Fibroblast of skin of abdomen (primary cell): ENCODE results near the gene JPT1. TPM values are rescaled to one million over a fixed set of nuclear protein-coding genes. Genes with fewer than 3 reads are reported as not detected.
A peak's percentile ranks its signal among the peaks of the same experiment; 100 is the strongest.
"Not testable (repeated sequence)": the region's sequence is repeated elsewhere in the genome, so short reads cannot be mapped to it uniquely, and the experiment has no call there.

Experiments used
- DNase-seq: peaks from one replicate; pipeline ENCODE4 v3.0.0-alpha.2; 2013
- polyA plus RNA-seq, 2 experiments: library from polyadenylated mRNA; unstranded; fragments of 120-200 nt; gene quantifications; one replicate each; pipeline ENCODE4 v1.2.1, GENCODE V29; 2013; ENCODE audit not compliant: insufficient read length in 2 of 2

JPT1 gene
- polyA plus RNA-seq (2013, experiment 1 of 2; ENCODE audit: insufficient read length) = 252 TPM
- 266 TPM for polyA plus RNA-seq (2013, experiment 2 of 2; ENCODE audit: insufficient read length)

DNA sequence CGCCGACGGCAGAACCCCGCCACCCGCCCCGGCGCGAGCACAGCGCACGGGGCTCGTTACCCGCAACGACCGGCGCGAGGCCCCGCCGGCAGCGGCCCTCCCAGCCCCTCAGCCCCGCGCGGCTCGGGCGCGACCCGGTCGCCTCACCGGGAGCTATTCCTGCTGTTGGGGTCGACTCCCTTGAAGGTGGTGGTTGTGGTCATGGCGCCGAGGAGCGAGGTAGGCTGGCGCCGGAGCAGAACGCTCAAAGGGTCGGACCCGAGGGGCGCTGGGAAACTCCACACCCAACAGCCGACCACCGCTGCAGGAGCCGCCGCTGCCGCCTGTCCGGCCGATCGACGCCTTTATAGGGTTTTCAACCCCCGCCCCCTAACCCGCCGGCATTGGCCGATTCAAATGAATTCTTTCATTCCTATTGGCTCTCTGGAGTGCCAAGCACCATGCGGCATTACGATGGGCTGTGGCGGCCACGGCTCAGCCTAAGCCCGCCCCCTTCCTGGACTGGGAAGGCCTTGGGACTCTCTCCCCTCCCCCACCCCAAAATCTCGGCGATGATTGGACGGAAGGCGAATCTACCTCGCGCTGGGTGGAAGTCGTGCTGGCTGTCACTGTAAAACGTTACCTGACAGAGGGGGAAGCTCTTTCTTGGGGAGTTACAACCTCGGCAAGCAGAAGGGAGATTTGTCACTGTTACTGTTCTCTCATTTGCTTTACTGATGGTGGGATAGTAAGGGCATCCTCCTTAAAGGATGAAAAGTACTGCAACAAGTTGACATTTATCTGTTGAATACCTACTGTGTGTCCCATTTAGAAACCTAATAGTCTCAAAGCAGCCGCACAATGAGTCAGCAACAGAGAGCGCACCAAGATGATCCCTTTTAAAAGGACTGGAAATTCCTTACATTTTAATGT lies at the start of gene JPT1:
JPT1 (minus strand) TSS at position 318 of the 912 bp plus-strand sequence; CDS start at position 203, 115 bp downstream.
- DNase-seq = peak; percentile 99

DNA sequence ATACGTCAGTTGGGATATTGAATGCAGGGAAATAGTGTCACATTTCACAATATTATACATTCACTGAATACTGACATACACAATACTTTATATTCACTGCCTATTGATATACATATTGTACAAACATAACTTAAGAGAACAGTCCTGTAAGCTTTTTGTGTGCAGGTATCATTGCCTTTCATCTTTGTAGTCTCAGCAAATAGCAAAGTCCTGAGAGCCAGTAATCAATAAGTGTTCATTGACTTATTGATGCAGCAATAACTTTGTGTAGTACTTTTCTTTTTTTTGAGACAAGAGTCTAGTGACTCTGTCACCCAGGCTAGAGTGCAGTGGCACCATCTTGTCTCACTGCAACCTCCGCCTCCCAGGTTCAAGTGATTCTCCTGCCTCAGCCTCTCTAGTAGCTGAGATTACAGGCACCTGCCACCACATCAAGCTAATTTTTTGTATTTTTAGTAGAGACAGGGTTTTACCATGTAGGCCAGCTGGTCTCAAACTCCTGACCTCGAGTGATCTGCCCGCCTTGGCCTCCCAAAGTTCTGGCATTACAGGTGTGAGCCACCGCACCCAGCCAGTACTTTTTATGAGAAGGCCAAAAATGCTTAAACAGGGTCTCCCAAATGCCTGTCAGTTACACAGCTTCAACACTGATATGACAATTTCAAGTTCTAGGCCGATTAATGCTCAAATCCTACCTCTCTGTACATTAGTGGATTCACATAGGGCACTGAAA lies 45.7 kb upstream of the JPT1 start:
- no peak for DNase-seq

DNA sequence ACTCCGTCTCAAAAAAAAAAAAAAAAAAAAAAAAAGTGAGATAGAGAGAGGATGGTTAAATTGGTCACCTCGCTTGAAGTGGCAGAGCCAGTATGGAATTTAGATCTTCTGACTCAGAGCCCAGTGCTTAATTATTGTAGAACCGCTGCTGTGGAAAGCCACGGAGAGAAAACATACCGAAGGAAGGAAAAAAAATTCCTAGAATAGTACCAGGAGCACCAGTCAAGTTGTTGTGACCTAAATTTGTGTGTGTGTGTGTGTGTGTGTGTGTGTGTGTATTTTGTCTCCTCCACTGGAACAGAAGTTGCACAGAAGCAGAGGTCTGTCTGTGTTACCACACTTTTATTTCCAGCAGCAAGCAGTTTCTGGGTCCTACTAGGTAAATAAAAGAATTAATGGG lies 40.6 kb upstream of the JPT1 start:
- peak; percentile 47 for DNase-seq

DNA sequence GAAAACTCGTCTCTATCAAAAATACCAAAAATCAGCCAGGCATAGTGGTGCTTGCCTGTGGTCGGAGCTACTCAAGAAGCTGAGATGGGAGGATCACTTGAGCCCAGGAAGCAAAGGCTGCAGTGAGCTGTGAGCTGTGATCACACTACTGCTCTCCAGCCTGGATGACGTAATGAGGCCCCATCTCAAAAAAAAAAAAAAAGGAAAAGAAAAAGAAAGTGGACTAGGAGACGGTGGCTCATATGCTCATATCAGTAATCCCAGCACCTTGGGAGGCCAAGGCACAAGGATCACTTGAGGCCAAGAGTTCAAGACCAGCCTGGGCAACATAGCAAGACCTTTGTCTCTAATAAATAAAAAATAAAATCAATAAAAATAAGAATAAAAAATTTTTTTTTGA lies 37.3 kb upstream of the JPT1 start:
- peak; percentile 37 for DNase-seq

DNA sequence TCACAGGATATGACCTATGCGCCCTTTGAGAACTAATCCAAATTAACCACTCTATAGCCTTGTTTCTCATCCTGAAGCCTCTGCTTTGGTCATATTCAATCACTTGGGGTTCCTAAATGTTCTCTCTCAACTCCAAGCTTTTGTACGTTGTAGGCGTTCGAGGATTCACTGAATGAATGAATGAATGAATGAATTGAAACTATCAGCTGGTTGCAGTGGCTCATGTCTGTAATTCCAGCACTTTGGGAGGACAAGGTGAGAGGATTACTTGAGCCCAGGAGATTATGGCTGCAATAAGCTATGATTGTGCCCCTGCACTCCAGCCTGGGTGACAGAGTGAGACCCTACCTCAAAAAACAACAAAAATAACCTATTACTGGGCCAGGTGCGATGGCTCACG lies 34.3 kb upstream of the JPT1 start:
- no peak for DNase-seq

DNA sequence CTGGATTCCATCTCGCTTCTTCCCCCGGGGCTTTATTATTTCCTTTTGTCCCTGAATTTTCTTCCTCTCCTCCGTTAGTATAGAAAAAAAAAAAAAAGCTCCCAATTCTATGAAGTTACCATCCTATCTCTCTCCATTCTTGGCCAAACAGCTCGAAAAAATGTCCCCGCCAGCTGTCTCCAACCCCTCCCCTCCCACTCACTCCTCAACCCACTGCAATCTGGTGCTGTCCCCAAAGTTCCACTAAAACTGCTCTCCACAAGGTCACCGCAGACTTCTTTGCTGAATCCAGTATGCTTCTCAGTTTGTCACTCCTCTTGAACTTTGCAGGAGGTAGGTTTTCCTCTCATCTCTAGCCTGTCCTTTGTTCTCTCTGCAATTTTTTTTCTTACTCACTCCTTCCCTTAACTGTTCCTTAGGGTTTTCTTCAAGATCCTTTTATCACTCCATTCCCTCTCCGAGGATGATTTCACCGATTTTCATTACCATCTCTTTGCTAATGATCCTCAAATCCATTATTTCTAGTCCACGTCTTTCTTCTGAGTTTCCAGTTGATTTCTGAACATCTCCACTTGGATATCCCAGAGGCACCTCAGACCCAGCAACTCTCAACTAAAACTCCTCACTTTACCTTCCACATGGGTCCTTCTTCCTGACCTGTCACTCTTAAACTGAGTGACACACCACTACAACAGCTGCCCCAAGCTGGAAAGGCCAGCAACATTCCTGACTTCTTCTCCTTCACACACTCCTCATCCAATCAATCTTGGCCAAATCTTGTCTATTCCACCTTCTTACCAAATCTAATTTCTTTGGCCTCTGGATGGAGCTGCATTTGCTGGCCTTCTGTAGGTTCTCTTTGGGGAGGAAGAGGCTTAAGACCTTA lies 29.9 kb upstream of the JPT1 start:
- DNase-seq = no peak

- peak; percentile 96 for DNase-seq
These were observed 28.5 kb upstream of the JPT1 start, which contains the start of gene SUMO2 for GRCh38 chr17:75182569-75183436. TSS of gene SUMO2 (minus strand) at chr17:75182959. CDS start at chr17:75182834, 125 bp downstream.

DNA sequence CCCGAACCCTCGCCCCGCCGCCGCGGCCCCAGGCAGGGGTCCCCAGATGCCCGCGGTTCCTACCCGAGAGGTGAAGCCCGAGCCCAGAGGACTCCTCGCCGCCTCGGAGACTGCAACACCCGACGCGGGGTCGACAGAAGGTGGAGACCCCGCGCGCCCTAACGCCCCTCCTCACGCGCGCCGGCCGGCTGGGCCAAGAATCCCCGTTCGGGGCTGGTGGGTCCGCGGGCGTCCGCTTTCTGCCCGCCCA lies 27.9 kb upstream of the JPT1 start:
- no peak for DNase-seq

GRCh38 chr17:75181608-75182318 lies 27.5 kb upstream of the JPT1 start:
- no peak for DNase-seq

- DNase-seq = no peak
These were observed 26.8 kb upstream of the JPT1 start for GRCh38 chr17:75181110-75181509.

GRCh38 chr17:75178453-75178852 lies 24.1 kb upstream of the JPT1 start:
- DNase-seq = no peak

DNA sequence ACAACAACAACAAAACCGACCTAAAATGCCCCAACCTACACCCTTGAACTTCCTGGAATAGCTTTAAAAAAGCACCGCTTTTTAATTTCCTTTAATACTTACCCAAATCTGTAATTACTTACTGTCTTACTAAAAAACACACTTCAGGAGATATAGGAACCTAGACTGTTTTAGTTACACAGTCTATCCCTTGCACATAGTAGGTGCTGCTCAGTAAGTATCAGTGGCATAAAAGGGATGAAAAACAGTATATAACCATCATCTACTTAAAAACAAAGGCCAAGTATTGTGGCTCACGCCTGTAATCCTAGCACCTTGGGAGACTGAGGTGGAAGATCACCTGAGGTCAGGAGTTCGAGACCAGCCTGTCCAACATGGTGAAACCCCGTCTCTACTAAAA lies 22.3 kb upstream of the JPT1 start:
- no peak for DNase-seq

DNA sequence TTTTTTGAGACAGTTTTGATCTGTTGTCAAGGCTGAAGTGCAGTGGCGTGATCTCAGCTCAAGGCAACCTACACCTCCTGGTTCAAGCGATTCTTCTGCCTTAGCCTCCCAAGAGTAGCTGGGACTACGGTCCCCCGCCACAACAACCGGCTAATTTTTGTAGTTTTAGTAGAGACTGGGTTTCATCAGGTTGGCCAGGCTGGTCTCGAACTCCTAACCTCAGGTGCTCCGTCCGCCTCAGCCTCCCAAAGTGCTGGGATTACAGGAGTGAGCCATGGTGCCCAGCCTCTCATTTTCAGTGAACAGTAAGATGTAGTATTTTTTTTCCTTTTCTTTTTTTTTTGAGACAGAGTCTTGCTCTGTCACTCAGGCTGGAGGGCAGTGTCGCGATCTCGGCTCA lies 20.7 kb upstream of the JPT1 start:
- DNase-seq = no peak

GRCh38 chr17:75173526-75173925 lies 19.2 kb upstream of the JPT1 start:
- no peak for DNase-seq

DNA sequence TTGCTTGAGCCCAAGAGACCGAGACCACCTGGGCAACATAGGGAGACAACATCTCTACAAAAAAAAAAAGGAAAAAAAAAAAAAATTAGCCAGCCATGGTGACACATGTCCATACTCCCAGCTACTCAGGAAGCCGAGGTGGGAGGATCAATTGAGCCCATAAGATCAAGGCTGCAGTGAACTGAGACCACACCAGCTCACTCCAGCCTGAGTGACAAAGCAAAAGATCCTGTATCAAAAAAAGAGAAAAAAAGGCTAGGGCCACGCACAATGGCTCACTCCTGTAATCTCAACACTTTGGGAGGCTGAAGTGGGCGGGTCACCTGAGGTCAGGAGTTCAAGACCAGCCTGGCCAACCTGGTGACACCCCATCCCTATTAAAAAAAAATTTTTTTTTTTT lies 14.7 kb upstream of the JPT1 start:
- DNase-seq = no peak

DNA sequence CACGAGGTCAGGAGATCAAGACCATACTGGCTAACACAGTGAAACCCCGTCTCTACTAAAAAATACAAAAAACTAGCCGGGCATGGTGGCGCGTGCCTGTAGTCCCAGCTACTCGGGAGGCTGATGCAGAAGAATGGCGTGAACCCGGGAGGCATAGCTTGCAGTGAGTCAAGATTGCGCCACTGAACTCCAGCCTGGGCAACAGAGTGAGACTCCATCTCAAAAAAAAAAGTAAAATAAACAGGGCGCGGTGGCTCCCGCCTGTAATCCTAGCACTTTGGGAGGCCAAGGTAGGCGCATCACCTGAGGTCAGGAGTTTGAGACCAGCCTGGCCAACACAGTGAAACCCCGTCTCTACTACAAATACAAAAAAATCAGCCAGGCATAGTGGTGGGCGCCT lies 10.3 kb upstream of the JPT1 start:
- DNase-seq = not testable (repeated sequence)

- DNase-seq = no peak
These were observed 8.8 kb upstream of the JPT1 start for GRCh38 chr17:75163074-75163473.

DNA sequence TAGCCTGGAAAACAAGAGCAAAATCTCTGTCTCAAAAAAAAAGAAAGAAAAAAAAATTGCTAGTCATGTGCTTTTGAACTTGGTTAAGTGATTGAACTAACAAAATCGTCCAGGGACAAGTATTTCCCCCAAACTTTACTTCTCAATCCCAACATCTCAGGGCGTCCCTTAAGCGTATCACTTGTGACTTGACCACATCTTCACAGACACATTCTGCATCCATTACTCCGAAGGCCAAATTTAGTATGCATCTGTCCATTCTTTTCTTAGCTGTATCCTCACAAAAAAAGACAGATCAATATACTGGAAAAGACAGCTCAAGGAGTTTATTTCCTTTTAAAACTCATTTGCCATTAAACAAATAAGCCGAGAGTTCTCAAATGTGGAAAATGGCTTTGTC lies 5.9 kb upstream of the JPT1 start:
- DNase-seq = no peak

GRCh38 chr17:75159196-75160031 lies 5.1 kb upstream of the JPT1 start:
- no peak for DNase-seq

DNA sequence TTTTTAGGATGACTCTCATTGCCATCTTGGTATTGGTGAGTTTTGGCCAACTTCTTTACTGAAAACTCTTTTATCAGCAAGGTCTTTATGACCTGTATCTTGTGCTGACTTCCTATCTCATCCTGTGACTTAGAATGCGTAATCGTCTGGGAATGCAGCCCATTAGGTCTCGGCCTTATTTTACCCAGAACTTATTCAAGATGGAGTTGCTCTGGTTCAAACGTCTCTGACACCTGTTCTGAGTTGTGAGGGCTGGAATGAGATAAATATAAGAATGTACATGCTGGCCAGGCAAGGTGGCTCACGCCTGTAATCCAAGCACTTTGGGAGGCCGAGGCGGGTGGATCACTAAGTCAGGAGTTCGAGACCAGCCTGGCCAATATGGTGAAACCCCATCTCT lies 4.2 kb upstream of the JPT1 start:
- not testable (repeated sequence) for DNase-seq
